GM19328 (cell line): Measurements from ENCODE around the gene RPF1.
A peak's percentile ranks its signal among the peaks of the same experiment; 100 is the strongest.
"Not testable (repeated sequence)": the region's sequence is repeated elsewhere in the genome, so short reads cannot be mapped to it uniquely, and the experiment has no call there.

Source experiments
- ATAC-seq: cut with Tn5 transposase; IDR thresholded peaks from one replicate; pipeline ENCODE4 v1.9.1; 2021; ENCODE audit warnings: mild to moderate bottlenecking, moderate library complexity; ENCODE audit not compliant: unreplicated experiment

The RPF1 gene

DNA sequence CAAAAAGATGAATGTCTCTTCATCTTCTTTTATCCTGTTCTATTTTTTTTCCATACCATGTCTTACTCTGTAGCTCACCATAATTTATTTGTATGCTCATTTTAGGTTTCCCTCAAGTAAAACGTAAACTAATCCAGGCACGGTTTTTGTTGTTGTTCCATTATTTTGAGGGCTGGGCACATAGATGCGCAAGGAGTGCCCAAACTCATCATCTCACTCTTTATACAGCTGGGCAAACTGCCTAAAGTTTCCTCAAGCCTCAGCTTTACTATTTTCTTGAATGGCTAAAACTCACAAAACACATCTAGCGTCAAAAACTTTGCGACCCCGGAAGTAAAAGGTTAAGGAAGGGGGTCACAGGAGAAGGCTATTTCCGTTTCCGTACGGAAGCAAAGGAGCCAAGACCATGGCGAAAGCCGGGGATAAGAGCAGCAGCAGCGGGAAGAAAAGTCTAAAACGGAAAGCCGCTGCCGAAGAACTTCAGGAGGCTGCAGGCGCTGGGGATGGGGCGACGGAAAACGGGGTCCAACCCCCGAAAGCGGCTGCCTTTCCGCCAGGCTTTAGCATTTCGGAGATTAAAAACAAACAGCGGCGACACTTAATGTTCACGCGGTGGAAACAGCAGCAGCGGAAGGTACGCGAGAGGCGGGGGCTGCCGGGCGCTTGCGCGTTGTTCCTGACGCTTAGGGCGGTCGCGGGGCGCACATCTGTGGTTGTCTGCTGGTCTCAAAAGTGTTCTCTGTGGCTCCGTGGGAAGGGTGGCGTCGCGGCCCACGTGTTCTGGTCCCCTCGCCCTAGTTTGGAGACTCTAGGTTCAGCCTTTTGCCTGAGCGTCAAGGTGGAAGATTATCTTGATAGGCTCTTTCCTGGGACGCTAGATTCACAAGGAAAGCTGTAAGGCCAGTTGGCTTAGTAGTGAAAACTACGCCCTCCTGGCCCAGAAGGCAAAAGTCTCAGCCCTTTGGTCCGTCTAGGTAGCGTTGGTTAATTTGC lies at the start of gene RPF1:
Gene RPF1 (plus strand): TSS at position 391 of the 993 bp plus-strand sequence. CDS start 16 bp downstream, at position 407.
- ATAC-seq = peak; percentile 97

DNA sequence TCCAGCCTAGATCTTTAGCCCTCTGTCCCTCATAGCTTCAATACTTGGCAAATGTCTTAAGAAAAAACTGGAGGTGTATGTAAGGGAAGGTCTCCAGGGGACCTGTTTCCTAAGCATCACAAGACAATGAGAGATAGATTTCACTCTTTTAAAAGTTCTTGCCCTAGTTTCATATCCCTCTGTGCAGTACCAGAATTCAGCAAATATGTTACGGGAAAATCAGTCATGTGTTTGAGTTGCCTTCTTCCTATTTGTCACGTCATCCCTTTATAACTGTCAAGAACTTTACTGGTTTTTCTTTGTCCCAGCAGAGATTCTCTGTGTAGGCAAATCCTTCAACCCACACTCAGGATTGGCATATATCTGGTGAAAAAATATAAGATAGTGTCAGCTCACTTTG lies 48.5 kb upstream of the RPF1 start:
- ATAC-seq = no peak

DNA sequence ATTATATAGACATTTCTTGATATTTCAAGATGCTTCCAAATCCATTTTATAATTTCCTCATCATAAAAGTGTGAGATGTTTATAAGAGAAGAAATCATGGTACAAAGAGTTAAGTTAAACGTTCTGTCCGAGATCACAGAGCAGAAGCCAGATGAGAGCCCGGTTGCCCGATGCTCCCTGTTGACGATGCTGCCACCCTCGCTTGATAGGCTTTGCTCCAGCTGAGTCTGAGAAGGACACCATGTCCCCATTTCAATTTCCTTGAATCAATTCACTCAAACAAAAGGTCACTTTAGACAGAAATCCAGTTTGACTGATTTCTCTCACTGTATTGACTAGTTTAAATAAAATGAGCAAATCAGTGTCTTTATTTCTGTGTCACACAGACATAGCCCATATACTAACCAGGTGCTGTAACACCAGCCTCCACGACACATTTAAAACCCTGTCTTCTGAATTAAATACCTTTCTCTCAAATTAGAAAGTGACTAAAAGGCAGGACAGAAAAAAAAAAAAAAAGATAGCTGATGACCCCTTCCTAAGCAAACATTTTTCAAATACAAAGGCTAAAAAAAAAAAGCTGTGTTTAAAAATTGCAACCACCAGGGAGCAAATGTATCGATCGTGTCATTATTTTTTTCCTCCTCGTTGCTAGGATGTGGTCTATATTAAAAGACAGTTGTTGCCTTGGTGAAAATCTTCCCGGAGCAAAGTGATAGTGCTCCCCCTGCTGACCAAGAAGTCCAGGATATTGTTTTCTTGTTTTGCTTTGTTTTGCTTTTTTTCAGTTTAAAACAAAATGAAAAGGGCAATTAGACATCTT lies 45.6 kb upstream of the RPF1 start:
- ATAC-seq = no peak

- ATAC-seq = no peak
Measured at GRCh38 chr1:84434081-84434769, 44.8 kb upstream of the RPF1 start.

GRCh38 chr1:84434801-84435549 lies 44.1 kb upstream of the RPF1 start:
- no peak for ATAC-seq

DNA sequence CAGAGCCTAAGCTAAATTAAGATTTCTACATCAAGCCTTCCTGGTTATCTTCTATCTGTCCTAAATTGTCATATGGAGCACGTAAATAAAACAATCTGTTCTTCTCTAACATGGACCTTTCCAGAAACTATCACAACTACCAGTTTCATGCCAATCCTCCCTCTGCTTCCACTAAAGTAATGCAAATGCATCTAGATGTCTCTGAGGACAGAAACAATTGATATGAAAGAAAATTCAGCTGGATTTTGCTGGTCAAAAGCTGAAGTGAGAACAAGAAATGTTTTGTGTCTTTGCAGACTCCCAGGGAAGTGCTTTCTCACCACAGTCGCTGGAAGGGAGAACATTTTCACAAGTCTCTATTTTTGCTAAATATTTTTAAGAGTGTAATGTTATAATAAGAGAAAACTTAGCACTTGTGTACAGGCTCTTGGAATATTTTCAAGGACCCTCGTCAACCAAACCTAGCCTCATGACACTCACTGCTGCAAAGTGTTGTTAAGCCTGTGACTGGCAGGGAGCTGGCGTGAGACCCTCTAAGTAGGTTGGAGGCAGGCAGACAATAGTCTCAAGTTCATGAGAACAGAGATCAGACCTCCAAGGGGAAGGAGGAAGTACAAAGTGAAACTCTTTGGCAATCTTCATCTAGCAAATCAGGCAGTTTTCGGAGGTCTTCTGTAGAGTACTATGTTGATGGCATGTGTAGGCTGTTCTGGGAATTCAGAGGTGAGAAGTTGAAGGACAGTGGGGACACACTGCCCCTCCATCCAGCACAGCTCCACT lies 42.0 kb upstream of the RPF1 start:
- ATAC-seq = peak; percentile 49

DNA sequence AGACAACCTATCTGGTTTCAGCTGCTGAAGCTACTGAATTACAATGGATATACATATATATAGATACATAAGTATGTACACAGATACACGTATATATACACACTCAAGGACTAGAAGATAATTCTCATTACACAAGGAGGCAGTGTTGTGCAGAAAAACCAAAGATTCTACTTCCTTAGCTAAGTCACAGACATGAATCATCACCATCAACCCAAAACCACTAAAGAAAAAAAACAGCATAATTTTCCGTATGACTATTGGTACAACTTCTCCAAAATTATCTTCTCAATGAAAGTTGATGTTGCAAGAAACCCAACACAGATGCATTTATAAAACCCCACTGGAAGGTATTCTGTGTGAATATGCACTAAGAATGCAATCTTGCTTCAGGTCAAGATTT lies 36.8 kb upstream of the RPF1 start:
- ATAC-seq = peak; percentile 98

- ATAC-seq = not testable (repeated sequence)
Measured at GRCh38 chr1:84442747-84443646, 36.1 kb upstream of the RPF1 start.

GRCh38 chr1:84448704-84449103 lies 30.4 kb upstream of the RPF1 start:
- not testable (repeated sequence) for ATAC-seq

DNA sequence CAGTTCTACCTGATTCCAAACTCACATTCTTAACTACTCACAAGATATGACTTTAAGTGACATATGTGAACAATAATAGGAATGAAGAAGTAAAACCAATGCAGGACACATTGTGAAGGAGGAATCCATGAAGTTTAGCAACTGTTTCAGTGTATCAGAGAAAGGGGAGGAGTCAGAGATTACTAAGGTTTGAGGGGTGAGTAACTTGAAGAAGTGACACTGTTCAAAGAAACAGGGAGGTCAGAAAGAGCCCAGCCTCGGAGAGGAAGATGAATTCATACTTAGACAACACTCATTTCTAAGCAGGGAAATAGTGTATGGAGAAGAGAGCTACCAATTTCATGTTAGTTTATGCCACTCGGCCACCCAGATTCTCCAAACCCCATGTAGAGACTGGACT lies 28.2 kb upstream of the RPF1 start:
- no peak for ATAC-seq

- no peak for ATAC-seq
Measured at GRCh38 chr1:84452436-84452835, 26.6 kb upstream of the RPF1 start.

DNA sequence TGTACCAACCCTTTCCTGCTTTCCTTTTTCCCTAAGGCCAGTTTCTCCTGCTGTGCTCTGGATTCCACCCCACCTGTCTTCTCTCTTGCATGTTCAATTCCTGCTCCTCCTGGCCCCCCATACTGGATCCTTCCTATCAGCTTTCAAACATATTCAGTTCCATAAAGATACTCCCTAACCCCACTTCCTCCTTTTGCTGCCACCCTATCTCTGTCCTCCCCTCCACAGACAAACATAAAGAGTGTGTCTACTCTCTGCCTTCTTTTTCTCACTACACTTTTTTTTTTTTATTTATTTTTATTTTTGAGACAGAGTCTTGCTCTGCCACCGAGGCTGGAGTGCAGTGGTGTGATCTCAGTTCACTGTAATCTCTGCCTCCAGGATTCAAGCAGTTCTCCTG lies 16.9 kb upstream of the RPF1 start:
- ATAC-seq = no peak

- no peak for ATAC-seq
Measured at GRCh38 chr1:84467298-84467697, 11.8 kb upstream of the RPF1 start.

GRCh38 chr1:84476225-84476624 lies 2.8 kb upstream of the RPF1 start:
- no peak for ATAC-seq

DNA sequence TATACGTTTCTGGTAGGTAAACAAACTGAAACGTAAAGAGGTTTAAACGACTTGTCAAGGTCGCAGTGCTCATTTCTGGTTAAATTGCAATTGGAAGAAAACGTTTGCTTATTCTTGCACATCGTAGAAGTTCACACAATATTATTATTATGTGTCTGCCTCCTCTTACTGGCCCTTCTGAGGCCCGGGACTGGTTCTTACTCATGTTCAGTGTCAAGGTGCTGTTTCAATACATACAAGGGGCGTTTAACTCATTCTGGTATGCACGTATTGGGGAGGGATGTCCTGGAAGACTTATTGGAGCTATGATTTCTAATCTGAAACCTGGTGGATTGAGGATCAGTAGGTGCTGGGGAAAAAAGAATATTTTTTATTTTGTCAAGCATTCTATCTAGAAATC lies 932 bp downstream of the RPF1 start:
- ATAC-seq = no peak

- no peak for ATAC-seq
Measured at GRCh38 chr1:84480650-84481049, 1.6 kb downstream of the RPF1 start.

- no peak for ATAC-seq
Measured at GRCh38 chr1:84481317-84481716, 2.3 kb downstream of the RPF1 start.

- ATAC-seq = no peak
Measured at GRCh38 chr1:84488107-84488506, 9.0 kb downstream of the RPF1 start.

DNA sequence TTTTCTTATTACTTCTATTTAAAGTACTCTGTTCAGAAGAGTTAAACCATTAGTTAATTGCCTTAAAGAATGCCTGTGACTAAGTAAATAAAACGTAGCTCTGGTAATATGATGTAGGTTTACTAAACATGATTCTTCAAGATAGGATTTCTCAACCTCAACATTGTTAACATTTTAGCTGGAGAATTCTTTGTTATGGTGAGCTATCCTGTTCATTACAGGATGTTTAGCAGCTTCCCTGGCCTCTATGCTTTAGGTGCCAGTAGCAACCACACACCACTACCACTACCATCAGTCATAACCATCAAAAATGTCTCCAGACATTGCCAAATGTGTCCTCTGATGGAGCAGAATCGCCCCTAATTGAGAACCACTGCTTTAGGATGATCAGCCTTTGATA lies 10.7 kb downstream of the RPF1 start:
- no peak for ATAC-seq
